ENCODE results near the gene RIOK1.

DNA sequence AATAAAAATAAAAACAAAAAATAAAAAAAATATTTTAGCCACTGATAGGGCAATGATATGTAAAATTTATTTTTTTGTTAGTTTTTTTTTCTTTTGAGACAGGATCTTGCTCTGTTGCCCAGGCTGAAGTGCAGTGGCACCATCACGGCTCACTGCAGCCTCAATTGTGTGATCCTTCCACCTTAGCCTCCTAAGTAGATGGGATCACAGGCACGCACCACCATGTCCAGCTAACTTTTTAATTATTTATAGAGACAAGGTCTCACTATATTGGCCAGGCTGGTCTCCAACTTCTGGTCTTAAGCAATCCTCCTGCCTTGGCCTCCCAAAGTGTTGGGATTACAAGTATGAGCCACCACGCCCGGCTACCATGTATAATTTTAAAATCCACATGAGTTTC is 59.4 kb downstream of the RIOK1 start:
- TF ChIP-seq POLR2AphosphoS5 (IDR thresholded peaks at IDR 0.05; ENCODE audit: low read depth, low read length) (no peak), POLR2A (IDR thresholded peaks at IDR 0.05; ENCODE audit: low read depth, low read length) (no peak), SPI1 (IDR thresholded peaks at IDR 0.05; ENCODE audit: low read depth, low read length) (no peak), TAF1 (IDR thresholded peaks at IDR 0.05; ENCODE audit: low read depth, low read length) (no peak), POU2F2 (IDR thresholded peaks at IDR 0.05; ENCODE audit: low read depth, low read length) (no peak), PAX5 (IDR thresholded peaks at IDR 0.05; ENCODE audit: insufficient read depth, low read length, severe bottlenecking) (no peak)

All from GM12891 (cell line).